ENCODE results near the gene CLIC1.
A peak's percentile ranks its signal among the peaks of the same experiment; 100 is the strongest.

The CLIC1 gene

DNA sequence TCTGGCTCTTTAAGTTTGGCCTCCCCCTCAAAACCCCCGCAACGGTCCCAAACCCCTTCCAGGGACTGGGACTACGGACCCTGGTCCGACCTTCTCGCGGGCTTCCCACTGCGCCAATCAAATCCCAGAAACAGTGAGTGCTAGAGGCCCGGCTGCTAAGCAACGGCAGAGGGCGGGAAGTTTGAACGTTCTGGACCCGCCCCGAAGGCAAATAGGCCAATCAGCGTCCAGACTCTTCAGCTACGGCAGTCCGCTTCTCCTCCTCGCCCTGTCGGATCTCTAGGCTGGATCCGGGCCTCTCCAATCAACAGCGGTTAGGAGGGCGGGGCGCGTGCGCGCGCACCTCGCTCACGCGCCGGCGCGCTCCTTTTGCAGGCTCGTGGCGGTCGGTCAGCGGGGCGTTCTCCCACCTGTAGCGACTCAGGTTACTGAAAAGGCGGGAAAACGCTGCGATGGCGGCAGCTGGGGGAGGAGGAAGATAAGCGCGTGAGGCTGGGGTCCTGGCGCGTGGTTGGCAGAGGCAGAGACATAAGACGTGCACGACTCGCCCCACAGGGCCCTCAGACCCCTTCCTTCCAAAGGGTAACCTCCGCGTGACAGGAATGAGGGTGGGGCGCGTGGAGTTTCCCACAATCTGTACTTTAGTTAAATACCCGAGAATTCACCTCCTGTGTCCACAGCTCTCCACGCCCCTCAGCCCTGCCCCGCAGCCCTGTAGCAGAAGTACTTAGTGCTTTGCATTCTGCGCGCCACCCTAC lies 3.5 kb upstream of the CLIC1 start, which contains the start of gene MSH5:
MSH5 (plus strand) TSS at position 367 of the 758 bp plus-strand sequence. CDS start 462 bp downstream, outside the sequence.
- DNase-seq (ENCODE audit: low read depth in 2 of 2, low spot score in 1 of 2) = peak; percentile 91

DNA sequence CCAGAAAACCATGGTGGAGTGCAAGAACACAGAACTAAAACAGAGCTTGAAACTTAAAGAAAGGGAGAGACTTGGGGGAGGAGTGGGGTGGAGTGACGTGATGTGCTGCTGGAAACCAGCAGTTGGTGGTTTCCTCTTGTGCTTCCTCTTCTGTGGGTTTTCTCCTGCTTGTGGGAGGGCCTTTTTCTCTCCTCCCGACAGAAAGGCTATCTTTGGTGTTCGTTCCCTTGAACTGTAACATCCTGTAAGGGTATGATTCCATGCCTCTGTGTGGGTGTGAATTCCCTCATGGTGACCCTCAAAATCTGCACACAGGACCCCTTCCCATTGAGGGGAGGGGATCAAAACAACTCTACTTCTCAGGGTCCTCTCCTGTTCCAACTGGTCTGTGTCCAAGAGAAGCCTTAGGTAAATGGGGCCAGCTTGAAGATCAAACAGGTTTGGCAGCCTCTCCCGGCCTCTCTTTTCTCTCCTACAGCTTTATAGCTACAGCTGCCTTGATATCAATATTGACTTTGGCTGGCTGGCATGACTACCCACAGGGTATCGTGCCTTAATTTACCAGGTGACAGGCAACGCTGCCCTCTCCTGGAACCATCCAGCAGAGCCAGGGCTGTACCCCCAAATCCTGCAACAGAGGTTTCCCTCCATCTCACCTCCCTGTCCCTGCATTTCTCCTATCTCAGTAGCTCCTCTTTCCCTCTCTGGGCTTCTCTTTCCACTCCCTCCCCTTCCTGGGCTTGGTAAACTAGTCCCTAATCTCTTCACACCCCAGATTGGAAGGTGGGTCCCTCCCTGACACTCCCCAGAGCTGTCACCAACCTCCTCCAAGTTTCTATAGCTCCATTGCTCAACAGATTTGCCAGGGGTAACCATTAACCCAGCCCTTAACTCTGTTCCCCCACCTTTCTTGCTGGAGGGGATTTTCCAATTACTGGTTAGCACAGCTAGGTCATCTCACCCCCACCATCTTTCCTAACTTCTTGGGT lies 2.0 kb upstream of the CLIC1 start:
- peak in 1 of 2 donors; percentile 29 for DNase-seq (ENCODE audit: low read depth in 2 of 2, low spot score in 1 of 2)

DNA sequence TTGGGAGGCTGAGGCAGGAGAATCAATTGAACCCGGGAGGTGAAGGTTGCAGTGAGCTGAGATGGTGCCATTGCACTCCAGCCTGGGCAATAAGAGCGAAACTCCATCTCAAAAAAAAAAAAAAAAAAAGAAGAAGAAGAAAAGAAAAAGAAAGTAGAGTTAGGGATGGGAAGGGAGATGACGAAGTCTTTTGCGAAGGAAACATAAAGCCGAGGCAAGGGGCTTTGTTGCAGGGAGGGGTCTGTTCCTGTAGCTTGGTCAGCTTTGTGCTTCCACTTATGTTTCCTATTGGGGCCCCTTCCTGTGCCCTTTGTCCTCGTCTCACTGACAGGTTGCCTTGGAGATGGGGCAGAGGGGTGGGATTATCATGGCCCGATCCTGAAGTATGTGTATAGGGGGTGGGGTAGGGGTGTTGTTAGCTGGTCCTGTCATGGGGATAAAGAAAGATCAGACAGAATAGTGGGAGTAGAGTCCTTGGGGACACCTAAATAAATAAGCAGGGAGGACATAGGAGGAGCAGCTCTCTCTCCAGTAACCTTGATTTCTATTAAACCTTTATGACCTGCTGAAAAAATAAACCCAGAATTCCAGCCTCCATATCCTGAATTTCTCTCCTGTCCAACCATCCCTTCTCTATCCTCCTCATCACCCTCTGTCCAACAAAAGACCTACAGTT lies 1.1 kb upstream of the CLIC1 start:
- no peak for DNase-seq (ENCODE audit: low read depth in 2 of 2, low spot score in 1 of 2)

DNA sequence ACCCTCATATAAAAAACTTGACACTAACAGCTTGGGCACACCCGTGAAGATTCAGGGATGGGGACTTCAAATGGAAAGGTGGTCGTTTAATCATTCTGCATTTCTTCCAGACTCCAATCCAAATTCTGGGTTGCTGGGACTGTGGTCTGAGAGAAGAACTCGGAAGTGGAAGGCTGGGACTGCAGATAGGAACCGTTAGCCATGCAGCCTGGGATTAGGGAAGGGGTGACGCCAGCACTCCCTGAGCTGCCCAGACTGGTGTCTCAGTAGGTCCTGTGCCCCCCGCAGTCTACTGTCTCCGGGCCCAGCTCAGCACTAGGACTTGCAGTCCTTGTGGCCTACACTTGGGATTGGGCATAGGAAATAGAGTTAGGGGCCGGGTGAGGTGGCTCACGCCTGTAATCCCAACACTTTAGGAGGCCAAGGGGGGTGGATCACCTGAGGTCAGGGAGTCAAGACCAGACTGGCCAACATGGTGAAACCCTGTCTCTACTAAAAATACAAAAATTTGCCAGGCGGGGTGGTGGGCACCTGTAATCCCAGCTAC lies 511 bp upstream of the CLIC1 start:
- no peak for DNase-seq (ENCODE audit: low read depth in 2 of 2, low spot score in 1 of 2)

DNA sequence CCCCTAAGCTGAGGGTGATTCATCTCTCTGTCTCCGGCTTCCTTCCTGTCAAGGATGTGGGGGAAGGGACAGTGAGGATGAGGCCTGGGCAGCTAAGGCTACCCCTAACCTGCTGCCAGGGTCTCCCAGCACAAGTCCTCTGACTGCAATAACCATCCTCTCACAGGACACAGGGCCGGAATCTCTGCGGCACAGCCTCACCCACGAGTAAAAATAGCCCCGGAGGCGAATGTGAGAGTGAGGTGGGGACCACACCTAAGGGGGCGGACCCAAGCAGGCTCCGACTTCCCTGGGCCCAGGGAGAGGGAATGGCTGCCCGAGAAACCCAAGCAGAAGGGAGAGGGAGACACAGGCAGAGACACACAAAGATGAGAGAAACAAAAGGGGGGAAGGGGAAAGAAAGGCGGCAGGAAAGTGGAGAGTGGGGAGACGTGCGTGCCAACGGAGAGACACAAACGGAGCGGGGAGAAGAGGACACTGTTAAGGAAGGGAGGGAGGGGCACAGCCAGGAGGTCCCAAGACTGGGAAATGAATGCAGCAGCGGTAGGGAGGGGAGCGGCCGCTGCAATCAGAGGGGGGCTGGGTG lies 1.4 kb downstream of the CLIC1 start:
- peak in 1 of 2 donors; percentile 35 for DNase-seq (ENCODE audit: low read depth in 2 of 2, low spot score in 1 of 2)

DNA sequence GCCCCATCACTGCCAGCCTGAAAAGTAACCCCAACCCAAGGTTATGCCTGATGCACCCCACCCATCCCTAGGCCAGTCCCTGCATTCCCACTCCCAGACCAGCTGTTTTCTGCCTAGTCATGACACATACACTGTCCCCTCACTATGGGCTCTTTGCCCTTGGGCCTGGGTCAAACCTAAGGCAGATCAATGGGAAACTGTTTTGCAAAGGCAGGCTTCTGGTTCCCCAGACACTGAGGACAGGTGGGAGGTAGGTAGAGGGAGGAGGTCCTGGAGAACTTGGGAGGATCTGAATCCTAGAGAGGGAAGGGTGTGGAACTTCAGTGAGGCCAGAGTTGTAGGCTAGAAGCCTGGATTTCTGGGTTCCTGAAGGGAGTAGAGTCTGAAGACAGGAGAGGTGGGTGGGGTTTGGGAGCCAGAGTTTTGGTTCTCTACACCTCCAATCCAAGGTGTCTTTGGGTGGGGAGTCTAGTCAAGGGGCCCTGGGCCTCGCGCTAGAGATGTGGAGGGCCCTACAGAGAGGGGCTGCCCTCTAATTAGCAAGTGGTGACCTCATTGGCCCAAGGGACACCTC lies 2.0 kb downstream of the CLIC1 start:
- no peak for DNase-seq (ENCODE audit: low read depth in 2 of 2, low spot score in 1 of 2)

DNA sequence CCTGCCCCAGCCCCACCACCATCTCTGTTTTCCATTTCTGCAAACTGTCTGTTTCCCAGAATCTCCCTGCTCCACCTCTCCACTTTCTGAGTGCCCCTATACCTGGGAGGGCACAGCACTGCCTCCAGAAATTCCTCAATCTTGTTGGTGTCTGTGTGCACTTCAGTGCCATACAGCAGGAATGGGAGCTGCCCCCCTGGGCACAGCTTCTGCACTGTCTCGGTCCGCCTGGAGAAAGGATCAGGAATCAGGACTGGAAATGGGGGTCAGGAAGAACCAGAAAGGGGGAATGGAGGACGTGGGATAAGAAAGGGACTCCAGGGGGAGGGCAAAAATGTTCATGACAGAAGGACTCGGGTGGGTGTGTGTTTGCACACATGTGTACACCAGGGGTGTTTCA lies 2.6 kb downstream of the CLIC1 start:
- no peak for DNase-seq (ENCODE audit: low read depth in 2 of 2, low spot score in 1 of 2)

DNA sequence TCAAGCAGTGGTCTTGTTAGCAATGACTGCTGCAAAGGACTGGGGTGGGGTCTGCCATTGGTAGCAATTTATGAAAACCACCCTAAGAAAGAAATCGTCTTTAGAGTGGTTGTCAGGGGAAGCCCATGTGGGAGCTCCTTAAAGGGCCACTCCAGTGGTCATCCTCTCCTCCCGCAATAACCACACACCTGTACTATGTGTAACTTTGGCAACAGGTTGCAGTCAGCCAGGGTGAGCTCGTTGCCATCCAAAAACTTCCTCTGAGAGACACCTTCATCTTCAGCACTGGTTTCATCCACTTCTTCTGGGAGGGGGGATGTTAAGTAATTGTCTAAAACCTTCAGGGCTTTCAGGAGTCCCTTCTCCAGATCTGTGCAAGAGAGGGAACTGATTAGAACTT lies 4.3 kb downstream of the CLIC1 start:
- DNase-seq (ENCODE audit: low read depth in 2 of 2, low spot score in 1 of 2) = no peak

DNA sequence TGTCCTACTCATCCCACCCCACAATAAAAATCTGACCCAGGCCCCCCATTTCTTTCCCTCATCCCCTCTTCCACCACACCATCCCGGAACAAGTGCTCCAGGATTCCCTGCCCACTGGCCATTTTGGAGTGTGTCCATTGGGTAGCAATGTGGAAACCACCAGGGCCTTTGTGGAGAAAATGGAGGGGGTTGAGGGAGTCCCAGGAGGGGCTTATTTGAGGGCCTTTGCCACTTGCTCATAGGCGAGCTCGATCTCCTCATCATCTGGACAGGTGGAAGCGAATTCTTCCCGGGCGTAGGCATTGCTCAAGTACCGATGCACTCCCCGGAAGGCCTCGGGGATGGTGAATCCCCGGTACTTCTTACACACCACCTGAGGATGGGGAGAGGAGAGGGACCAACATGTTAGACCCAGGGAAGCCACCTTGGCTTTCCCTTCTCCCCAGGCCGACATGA lies 5.7 kb downstream of the CLIC1 start:
- DNase-seq (ENCODE audit: low read depth in 2 of 2, low spot score in 1 of 2) = no peak

DNA sequence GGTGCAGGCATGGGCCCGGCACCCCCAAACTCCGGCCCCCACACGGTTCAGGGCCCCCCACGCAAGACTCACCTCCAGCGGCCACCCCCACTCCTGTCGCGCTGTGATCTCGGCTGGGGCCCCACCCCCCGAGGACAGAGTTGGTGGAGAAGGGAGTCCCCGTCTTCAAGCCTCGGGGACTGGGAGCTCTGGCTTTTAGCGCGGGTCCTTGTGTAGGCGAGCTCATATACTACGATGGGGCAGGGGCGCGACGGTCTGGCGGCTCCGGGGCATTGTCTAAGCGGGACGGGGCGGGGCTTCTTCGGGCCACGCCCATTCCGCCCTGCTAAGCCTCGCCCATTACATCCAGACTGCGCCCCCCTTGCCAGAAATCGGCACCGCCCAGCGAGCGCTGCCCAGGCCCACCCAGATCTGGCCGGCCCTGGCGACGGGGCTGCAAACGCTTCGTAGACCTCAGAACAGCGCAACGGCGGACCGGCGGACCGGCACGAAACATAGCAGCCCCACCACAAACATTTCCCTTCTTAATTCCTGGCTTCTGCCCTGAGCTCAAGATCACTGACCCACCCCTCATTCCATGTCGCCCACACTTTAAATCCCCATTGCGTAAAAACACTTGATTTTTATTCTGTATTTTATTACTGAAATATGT lies 6.2 kb downstream of the CLIC1 start:
- peak in 1 of 2 donors; percentile 46 for DNase-seq (ENCODE audit: low read depth in 2 of 2, low spot score in 1 of 2)

DNA sequence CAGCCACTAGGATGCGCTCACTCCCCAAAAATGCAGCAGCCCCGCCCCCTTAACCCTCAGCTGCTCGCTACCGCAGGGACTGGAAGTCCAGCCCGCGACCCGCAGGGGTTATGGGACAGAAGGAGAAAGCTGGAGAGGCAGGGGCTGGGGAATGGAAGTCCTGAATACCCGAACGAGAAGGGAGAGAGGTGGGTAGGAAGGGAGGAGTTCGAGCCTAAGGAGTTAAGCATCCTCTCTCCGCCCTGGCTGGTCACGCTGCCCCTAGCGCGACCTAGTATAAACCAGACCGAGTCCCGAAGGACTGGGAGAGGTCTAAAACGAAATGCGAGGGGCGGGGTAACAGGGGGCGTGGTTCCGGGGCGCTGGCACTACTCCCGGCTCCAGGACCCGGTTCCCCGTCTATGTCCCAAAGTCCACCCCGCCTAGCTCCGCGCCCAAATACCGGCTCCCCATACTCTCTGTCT lies 6.8 kb downstream of the CLIC1 start:
- DNase-seq (ENCODE audit: low read depth in 2 of 2, low spot score in 1 of 2) = peak in 1 of 2 donors; percentile 65

DNA sequence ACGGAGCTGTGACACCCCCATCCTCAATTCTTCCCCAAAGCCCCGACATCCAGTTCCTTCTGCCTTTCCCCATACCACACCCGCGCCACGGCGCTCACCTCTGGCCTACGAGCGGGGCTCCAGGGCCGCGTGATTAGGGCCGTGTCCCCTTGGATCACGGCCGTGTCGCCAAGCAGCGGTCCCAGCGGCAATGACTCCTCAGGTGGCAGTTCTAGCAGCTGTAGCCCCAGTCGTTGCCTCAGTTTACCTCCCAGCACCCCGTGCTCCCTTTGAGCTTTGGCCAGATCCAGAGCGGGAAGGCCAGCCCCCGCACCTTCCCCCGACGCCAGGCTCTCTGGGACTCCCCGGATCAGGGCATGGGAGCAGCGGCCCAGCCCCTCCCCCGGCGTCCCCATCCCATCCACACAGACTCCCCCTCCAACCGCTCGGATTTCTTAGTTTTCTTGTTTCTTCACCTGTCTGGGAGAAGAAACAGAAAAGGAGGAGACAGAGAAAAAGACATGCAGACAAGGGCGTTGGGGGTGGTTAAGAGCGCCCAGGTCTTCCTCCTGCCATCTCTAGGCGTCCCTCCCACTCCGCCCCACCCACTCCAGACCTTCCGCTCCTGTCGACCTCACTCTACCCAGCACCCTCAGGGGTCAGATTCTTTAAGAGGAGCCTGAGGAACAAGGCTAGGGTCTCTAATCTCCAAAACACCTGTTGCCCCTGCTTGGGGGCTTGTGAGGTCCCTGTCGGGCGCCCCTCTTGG lies 7.4 kb downstream of the CLIC1 start, which contains the start of gene DDAH2:
DDAH2 (minus strand) TSS at position 533 of the 748 bp plus-strand sequence; CDS start at position 395, 138 bp downstream.
- DNase-seq (ENCODE audit: low read depth in 2 of 2, low spot score in 1 of 2) = peak in 1 of 2 donors; percentile 65

DNA sequence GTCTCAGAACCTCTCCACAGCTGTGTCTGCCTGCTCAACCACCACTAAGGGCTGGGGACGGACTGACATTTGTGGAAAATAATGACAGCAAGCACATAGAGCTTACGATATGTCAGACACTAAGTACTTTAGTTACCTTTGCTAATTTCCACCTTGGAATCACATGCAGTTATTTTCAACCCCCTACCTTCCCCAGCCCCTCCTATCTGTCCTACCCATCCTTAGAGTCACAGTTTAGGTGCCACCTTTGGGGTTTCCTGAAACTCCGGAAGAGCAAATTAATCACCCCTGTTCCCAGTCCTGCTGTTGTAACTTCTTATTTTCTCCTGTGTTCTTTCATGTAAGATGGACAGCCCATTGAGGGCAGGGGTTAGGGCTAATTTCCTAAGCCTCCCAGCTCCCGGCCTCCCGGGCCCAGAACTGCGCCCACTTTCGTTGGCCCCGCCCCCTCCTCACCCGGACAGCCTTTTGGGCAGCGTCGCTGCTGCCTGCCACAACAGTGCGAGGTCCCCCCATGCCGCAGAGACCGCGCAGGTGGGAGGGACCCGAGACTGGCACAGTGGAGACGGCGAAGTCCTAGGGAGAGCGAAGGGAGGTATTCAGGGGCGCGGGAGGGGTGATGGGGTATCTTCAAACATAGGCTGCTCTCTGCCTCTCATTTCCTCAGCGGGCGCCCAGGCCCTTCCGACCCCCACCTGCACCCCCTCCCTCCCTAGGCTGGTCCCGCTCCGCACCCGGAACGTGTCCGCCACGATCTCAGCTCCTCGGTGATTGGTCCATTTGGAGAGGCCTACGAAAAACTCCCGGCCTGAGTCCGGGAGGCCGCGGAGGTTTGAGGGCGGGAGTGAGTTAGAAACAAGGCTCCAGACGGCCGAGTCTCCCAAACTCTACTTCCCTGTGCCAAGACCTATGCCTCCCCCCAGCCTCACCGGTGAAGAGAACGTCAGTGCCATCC lies 8.3 kb downstream of the CLIC1 start:
- no peak for DNase-seq (ENCODE audit: low read depth in 2 of 2, low spot score in 1 of 2)

DNA sequence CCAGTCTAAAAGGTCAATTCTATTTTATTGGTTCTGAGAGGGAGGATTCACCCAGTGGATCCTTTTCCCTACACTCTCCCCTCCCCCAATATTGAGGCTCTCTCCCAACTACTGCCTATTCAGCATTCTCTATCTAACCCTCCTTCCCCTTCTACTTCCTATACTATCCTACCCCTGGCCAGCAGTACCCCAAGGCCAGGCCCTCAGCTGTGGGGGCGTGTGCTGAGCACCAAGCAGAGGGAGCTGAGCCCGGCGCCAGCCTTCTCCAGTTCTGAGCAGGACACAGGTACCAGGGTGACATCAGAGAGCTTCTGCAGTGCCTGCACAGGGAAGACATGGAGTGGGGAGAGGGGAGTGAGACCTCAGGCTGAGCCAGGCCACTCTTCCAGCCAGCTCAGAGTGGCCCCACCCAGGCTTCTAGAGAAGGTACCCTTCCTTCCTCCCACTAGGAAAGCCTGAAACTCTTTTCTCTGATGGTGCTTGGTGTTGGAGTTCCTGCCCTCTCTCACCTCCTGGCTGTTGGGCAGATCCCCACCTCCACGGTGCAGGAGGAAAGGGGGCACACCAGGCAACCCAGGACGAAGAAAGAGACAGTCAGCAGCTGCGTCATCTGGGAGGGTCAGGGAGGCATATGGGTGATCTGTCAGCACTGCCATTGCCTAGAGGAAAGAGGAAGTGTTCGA lies 9.2 kb downstream of the CLIC1 start:
- DNase-seq (ENCODE audit: low read depth in 2 of 2, low spot score in 1 of 2) = no peak

DNA sequence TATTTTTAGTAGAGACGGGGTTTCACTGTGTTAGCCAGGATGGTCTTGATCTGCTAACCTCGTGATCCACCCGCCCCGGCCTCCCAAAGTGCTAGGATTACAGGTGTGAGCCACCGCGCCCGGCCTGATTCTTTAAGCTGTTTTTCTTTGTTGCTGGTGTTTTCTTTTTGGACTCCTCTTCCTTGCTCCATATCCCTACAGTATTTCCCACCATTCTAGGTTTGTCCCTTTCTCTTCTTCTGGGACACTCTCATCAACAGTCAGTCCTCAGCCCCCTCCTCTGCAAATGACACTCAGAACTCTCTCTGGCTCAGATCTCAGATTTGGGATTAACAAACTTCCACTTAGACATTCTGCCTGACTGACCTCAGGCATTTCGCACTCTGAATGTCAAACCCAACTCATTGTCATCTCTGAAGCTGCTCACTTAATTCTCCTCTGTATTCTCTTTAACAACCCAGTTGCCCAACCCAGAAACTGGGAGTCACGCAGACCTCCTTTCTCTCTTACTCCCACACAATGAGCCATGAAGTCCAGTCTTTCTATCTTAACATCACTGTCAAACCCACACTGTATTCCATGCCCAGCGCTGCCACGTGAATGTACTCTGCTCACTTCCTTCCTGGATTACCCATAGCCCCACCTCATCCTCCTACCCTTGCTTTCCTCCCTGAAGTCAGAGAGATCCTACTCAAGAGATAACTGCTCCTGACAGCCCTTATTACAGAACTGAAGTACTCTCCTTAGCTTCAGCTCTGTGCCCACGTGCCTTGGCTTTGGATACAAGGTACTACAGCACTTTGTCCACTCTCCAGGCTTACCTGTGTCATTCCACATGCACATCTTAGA lies 10.6 kb downstream of the CLIC1 start:
- no peak for DNase-seq (ENCODE audit: low read depth in 2 of 2, low spot score in 1 of 2)

Measured in stimulated activated CD8-positive, alpha-beta memory T cell treated with anti-CD3 and anti-CD28 coated beads, Interleukin-4, amount 100 ng/mL, for 1 hour (primary cell).